Measurements from ENCODE around the gene INPP5F. TPM values are rescaled to one million over a fixed set of nuclear protein-coding genes. Genes with fewer than 3 reads are reported as not detected.

INPP5F gene
- total and polyA plus RNA-seq, 10 of the 15 experiments (the other 5 are each of a cell fraction or from before 2014, with no cell fraction given), result 6.0 to 49.3 (median 34.3) TPM

DNA sequence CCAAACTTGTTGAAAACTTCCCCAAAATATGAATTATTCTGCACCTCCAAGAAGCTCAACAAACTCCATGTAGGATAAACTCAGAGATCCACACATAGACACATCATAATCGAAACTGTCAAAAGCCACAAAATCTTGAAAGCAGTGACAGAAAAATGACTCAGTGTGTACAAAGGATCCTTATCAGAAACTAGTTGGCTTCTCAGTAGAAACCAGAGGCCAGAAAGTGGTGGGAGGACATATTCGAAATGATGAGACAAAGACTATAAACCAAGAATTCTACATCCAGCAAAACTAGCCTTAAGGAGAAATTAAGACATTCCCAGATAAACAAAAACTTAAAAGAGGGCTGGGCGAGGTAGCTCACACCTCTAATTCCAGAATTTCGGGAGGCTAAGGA lies 108.3 kb downstream of the INPP5F start:
- in situ Hi-C loops (cut with MboI) (no loop called here), intact Hi-C loops (cut with micrococcal nuclease; ENCODE audit: unreplicated experiment) (no loop called here)
- no peak for DNase-seq (ENCODE audit: low read depth, low spot score)
- H3K9ac ChIP-seq (ENCODE audit: control insufficient read depth, insufficient read depth, low read length), result no peak overlapping the region
- CTCF ChIA-PET, result interaction anchor here (1.3 kb wide), 1 partner anchor 31 kb away, joined by 5 read pairs; no protein-coding TSS in a partner anchor
- FAIRE-seq, result no peak
- H3K79me2 ChIP-seq (ENCODE audit: control insufficient read depth, insufficient read depth, low read length), result no peaks in the 10 kb centered on the region
- TF ChIP-seq, protein P1, sequence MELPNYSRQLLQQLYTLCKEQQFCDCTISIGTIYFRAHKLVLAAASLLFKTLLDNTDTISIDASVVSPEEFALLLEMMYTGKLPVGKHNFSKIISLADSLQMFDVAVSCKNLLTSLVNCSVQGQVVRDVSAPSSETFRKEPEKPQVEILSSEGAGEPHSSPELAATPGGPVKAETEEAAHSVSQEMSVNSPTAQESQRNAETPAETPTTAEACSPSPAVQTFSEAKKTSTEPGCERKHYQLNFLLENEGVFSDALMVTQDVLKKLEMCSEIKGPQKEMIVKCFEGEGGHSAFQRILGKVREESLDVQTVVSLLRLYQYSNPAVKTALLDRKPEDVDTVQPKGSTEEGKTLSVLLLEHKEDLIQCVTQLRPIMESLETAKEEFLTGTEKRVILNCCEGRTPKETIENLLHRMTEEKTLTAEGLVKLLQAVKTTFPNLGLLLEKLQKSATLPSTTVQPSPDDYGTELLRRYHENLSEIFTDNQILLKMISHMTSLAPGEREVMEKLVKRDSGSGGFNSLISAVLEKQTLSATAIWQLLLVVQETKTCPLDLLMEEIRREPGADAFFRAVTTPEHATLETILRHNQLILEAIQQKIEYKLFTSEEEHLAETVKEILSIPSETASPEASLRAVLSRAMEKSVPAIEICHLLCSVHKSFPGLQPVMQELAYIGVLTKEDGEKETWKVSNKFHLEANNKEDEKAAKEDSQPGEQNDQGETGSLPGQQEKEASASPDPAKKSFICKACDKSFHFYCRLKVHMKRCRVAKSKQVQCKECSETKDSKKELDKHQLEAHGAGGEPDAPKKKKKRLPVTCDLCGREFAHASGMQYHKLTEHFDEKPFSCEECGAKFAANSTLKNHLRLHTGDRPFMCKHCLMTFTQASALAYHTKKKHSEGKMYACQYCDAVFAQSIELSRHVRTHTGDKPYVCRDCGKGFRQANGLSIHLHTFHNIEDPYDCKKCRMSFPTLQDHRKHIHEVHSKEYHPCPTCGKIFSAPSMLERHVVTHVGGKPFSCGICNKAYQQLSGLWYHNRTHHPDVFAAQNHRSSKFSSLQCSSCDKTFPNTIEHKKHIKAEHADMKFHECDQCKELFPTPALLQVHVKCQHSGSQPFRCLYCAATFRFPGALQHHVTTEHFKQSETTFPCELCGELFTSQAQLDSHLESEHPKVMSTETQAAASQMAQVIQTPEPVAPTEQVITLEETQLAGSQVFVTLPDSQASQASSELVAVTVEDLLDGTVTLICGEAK (IDR thresholded peaks at IDR 0.05; ENCODE audit: borderline replicate concordance), result no peak
- TF ChIP-seq CBX5 (IDR thresholded peaks at IDR 0.05; ENCODE audit: low read depth) (no peak), RUNX3 (IDR thresholded peaks at IDR 0.05; ENCODE audit: low read length) (peak; percentile 54; the same call in 1 of the 2 replicates), NBN (IDR thresholded peaks at IDR 0.05) (no peak), KAT2A (conservative IDR thresholded peaks at IDR 0.05; ENCODE audit: control insufficient read depth, low read depth, low read length) (no peak), EED (IDR thresholded peaks at IDR 0.05; ENCODE audit: low read depth) (0 out of 2 replicates have a peak, but pooled peaks have one; percentile 22), NFXL1 (IDR thresholded peaks at IDR 0.05; ENCODE audit: borderline replicate concordance) (no peak), DPF2 (IDR thresholded peaks at IDR 0.05) (no peak), ZNF622 (IDR thresholded peaks at IDR 0.05) (no peak), POLR2AphosphoS5 (IDR thresholded peaks at IDR 0.05; ENCODE audit: low read length) (no peak)
- peaks cover 4 to 49% of the 10 kb centered on the region in 2 experiments for H3K36me3 ChIP-seq (ENCODE audit: control insufficient read depth in 2 of 2, insufficient read depth in 2 of 2, low read length in 1 of 2)
- RAD21 ChIA-PET (ENCODE audit: unreplicated experiment), result no interaction called here
- 60% methylated on average over 4 of the region's 4 CpGs for WGBS (ENCODE audit: insufficient coverage, insufficient replicate concordance, low lambda C conversion rate, missing lambda C conversion rate)
- POLR2A ChIA-PET, result no interaction called here
- H3K4me1 ChIP-seq (ENCODE audit: control insufficient read depth, insufficient read depth, low read length), result no peaks in the 10 kb centered on the region
- BruUV-seq (replicated peaks), result no TSS peak
- SMC1A ChIA-PET (ENCODE audit: uncharacterized antibody, unreplicated experiment), result interaction anchor here (1.2 kb wide), 1 partner anchor 25 kb away, joined by 6 read pairs; no protein-coding TSS in a partner anchor
- H4K20me1 ChIP-seq (ENCODE audit: control insufficient read depth, insufficient read depth), result no peaks in the 10 kb centered on the region
- H3K9me3 ChIP-seq (replicated peaks; ENCODE audit: control insufficient read depth, insufficient read depth, low read length), result no peaks in the 10 kb centered on the region
- no peak overlapping the region for H2AFZ ChIP-seq (ENCODE audit: control insufficient read depth, low read depth, low read length)
- no peak overlapping the region for H3K27ac ChIP-seq (ENCODE audit: control insufficient read depth, insufficient read depth)
- H3K27me3 ChIP-seq (replicated peaks in 1 of 2; ENCODE audit: control insufficient read depth in 2 of 2, insufficient read depth in 2 of 2, low read length in 1 of 2), result no peaks in the 10 kb centered on the region
- H3K4me2 ChIP-seq (ENCODE audit: control insufficient read depth, insufficient read depth), result no peak overlapping the region
- H3K4me3 ChIP-seq, result no peak overlapping the region
- peak; percentile 67 for ATAC-seq
